ENCODE results near the gene SLC7A8. TPM values are rescaled to one million over a fixed set of nuclear protein-coding genes. Genes with fewer than 3 reads are reported as not detected.

The SLC7A8 gene
- total and polyA plus RNA-seq, 3 donors from 2014 or later = 73.5 to 94.2 (median 78.2) TPM

- TF ChIP-seq POLR2A (IDR thresholded peaks at IDR 0.05) (no peak), CTCF (IDR thresholded peaks at IDR 0.05) (no peak)
- Histone ChIP-seq H3K27ac (no peak overlapping the region), H3K36me3 (ENCODE audit: low read depth, missing control alignments) (no peaks in the 10 kb centered on the region), H3K4me3 (no peak overlapping the region), H3K4me1 (no peaks in the 10 kb centered on the region), H3K9me3 (no peaks in the 10 kb centered on the region), H3K27me3 (no peaks in the 10 kb centered on the region)
- 76 to 83% methylated on average over 3 of the region's 3 CpGs for WGBS, 2 donors
- intact Hi-C loops (cut with DNase I; ENCODE audit: low total_unique reads) = no loop called here
- no peak for DNase-seq
Observed at GRCh38 chr14:23219075-23219474, 35.6 kb upstream of the SLC7A8 start.

- TF ChIP-seq POLR2A (IDR thresholded peaks at IDR 0.05) (no peak), CTCF (IDR thresholded peaks at IDR 0.05) (no peak)
- H3K27ac ChIP-seq = no peak overlapping the region
- H3K9me3 ChIP-seq = no peaks in the 10 kb centered on the region
- H3K4me1 ChIP-seq = no peaks in the 10 kb centered on the region
- no peaks in the 10 kb centered on the region for H3K36me3 ChIP-seq (ENCODE audit: low read depth, missing control alignments)
- 83 to 91% methylated on average over 6 of the region's 6 CpGs for WGBS, 2 donors
- DNase-seq = no peak
- no peaks in the 10 kb centered on the region for H3K27me3 ChIP-seq
- intact Hi-C loops (cut with DNase I; ENCODE audit: low total_unique reads) = no loop called here
- no peak overlapping the region for H3K4me3 ChIP-seq
Observed at GRCh38 chr14:23217032-23218020, 33.9 kb upstream of the SLC7A8 start.

GRCh38 chr14:23215421-23215820 lies 32.0 kb upstream of the SLC7A8 start:
- H3K27ac ChIP-seq = no peak overlapping the region
- H3K36me3 ChIP-seq (ENCODE audit: low read depth, missing control alignments) = no peaks in the 10 kb centered on the region
- no peak for DNase-seq
- intact Hi-C loops (cut with DNase I; ENCODE audit: low total_unique reads) = no loop called here
- H3K4me1 ChIP-seq = no peaks in the 10 kb centered on the region
- no peaks in the 10 kb centered on the region for H3K9me3 ChIP-seq
- H3K27me3 ChIP-seq = no peaks in the 10 kb centered on the region
- WGBS, 2 donors = 90 to 95% methylated on average over 1 of the region's 1 CpG
- no peak overlapping the region for H3K4me3 ChIP-seq
- TF ChIP-seq CTCF (IDR thresholded peaks at IDR 0.05) (no peak), POLR2A (IDR thresholded peaks at IDR 0.05) (no peak)

- intact Hi-C loops (cut with DNase I; ENCODE audit: low total_unique reads) = no loop called here
- TF ChIP-seq POLR2A (IDR thresholded peaks at IDR 0.05) (no peak), CTCF (IDR thresholded peaks at IDR 0.05) (no peak)
- H3K4me1 ChIP-seq = no peaks in the 10 kb centered on the region
- 93 to 95% methylated on average over 7 of the region's 7 CpGs for WGBS, 2 donors
- no peaks in the 10 kb centered on the region for H3K36me3 ChIP-seq (ENCODE audit: low read depth, missing control alignments)
- H3K27ac ChIP-seq = no peak overlapping the region
- no peaks in the 10 kb centered on the region for H3K27me3 ChIP-seq
- H3K9me3 ChIP-seq = no peaks in the 10 kb centered on the region
- no peak for DNase-seq
- H3K4me3 ChIP-seq = no peak overlapping the region
Observed at GRCh38 chr14:23209651-23210423, 26.4 kb upstream of the SLC7A8 start.

Data from testis (tissue), 3 donors.